ENCODE data around the gene ID4.
"Not testable (repeated sequence)": the region's sequence is repeated elsewhere in the genome, so short reads cannot be mapped to it uniquely, and the experiment has no call there.

The ID4 gene

GRCh38 chr6:19833947-19834346, 3.2 kb upstream of the ID4 start:
- no peak for DNase-seq (ENCODE audit: low spot score)

GRCh38 chr6:19834858-19835257, 2.3 kb upstream of the ID4 start:
- DNase-seq (ENCODE audit: low spot score): no peak

DNA sequence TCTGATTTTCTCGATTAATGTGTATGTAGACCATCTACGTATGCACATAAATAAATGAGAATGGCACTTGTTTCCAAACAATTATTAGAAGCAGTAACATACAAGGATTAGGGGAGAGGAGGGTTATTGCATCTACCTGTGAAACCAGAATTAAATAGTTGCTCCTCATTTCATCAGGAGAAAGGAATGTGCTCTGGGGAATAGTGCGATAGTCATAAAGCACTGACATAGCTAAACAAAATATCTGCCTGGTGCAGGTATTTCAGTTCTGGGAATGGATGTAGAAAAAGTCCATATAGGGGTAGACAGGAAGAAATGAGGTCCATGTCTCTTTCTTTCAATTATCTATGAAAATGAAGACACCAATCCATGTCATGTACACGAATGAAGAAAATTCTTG, 1.6 kb upstream of the ID4 start:
- no peak for DNase-seq (ENCODE audit: low spot score)

GRCh38 chr6:19837511-19838441, 606 bp downstream of the ID4 start:
- DNase-seq (ENCODE audit: low spot score): peak; percentile 64

DNA sequence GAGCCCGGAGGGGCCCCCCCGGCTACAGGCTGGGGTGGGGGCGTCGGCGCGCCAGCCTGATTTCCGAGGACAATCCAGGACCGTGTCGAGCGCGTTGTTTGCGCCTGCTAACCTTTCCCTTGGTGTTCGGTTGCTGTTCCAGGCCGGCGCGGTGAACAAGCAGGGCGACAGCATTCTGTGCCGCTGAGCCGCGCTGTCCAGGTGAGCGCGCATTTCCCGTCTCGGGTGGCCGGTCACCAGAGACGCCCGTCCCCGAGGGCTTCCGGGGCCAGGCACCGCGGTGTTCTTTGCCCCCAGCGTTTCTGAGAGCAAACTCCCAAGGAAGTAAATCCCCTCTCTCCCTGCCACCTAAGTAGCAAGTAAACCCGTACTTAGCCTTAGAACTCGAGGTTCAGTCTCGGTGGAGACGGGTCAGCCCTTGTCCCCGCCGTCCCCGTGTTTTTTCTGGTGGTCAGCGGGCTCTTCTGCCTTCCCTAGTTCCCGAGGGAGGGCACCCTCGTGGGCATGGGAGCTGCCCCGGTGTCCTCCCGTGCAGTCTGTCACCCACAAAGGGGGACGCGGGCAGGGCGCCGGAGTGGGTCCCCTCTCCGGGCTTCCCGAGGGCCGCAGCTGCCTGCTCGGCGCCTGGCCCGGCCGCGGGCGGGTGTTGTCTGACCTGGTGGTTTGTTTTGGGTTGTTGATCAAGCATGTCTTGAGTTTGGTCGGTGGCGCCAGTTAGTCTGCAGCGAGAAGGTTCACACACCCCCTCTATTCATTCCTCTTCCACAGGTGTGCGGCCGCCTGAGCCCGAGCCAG, 1.5 kb downstream of the ID4 start:
- DNase-seq (ENCODE audit: low spot score): peak; percentile 41

GRCh38 chr6:19839237-19839546, 2.0 kb downstream of the ID4 start:
- no peak for DNase-seq (ENCODE audit: low spot score)

DNA sequence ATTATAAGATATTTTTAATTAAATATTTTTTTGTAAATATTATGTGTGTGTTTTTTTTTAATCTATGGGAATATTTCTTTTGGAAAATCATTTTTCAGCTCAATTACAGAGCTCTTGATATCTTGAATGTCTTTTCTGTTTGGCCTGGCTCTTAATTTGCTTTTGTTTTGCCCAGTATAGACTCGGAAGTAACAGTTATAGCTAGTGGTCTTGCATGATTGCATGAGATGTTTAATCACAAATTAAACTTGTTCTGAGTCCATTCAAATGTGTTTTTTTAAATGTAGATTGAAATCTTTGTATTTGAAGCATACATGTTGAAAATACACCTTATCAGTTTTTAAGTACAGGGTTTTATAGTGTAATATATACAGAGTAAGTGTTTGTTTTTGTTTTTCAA, 2.6 kb downstream of the ID4 start:
- no peak for DNase-seq (ENCODE audit: low spot score)

DNA sequence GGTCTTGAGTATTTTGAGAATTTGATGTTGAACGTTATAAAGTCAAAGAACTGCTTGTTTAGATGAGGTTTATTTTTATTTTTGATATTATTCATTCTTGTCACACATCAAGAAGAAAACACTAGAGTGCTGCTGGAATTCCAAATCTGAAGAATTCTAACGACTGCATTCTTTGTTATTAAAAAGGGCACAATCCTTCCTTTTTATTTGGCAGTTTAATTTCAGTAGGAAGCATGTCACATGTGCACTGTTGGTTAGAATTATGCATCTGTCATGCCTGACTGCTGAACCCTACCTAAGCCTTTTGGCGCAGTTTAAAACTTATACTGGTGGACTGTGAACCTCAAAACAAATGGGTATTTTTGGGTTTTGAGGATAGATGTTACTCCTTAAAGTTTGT, 4.0 kb downstream of the ID4 start:
- no peak for DNase-seq (ENCODE audit: low spot score)

DNA sequence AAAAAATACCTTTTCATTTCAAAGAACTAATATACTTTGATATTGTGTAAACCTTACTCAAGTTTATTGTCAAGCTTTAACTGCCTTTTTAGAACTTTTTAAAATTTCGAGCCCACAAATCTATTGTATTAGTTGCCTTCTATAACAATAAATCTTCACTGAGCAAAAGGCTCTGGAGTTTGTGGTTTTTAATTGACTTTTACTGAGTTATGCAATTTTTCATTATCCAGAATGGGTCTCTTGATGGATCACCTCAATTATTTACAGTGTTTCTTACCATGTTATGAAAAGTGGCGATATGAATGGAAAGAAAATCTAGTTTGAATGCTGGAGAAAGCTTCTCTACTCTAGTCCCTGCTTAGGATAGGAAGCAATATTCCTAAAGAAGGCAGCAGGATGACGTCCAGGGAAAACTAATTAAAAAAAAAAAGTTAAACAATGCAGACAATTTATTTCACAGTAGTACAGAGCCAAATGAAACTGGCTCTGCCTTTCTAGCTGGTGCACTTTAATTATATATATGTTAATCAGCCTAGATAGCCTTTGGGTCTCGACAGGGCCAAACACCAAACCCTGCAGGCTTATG, 5.0 kb downstream of the ID4 start:
- DNase-seq (ENCODE audit: low spot score): no peak

DNA sequence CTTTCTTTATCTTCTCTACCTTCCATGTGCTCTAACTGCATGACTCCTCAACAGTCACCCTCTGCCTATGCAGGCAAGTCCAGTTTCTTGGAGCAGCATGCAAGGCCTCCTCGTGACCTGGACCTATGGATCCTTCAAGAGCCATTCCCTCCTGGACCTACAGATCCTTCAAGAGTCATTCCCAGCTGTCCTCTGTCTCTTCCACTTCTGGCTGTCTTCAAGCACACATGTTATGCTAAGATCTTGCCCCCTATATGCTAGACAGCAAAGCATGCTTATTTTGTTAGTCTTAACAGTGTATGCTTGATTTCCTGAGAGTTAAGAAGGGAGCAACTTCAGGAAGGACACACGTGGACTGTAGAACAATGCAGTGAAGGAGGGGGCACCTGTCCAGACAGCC, 7.5 kb downstream of the ID4 start:
- DNase-seq (ENCODE audit: low spot score): no peak

GRCh38 chr6:19845266-19846041, 8.3 kb downstream of the ID4 start:
- DNase-seq (ENCODE audit: low spot score): no peak

- no peak for DNase-seq (ENCODE audit: low spot score)
Observed at GRCh38 chr6:19848465-19849029, 11.4 kb downstream of the ID4 start.

GRCh38 chr6:19849196-19849595, 12.0 kb downstream of the ID4 start:
- no peak for DNase-seq (ENCODE audit: low spot score)

DNA sequence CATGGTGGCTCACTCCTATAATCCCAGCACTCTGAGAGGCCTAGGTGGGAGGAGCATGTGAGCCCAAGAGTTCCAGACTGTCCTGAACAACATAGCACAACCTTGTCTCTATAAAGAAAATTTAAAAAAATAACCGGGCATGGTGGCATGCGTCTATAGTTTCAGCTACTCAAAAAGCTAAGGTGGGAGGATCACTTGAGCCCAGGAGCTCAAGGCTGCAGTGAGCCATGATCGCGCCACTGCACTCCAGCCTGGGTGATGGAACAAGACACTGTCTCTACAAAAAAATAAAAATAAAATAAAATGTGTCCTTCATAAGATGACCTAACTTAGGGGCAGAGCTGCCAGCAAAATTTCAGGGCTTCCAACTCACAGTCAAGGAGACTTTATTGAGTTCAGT, 12.6 kb downstream of the ID4 start:
- no peak for DNase-seq (ENCODE audit: low spot score)

DNA sequence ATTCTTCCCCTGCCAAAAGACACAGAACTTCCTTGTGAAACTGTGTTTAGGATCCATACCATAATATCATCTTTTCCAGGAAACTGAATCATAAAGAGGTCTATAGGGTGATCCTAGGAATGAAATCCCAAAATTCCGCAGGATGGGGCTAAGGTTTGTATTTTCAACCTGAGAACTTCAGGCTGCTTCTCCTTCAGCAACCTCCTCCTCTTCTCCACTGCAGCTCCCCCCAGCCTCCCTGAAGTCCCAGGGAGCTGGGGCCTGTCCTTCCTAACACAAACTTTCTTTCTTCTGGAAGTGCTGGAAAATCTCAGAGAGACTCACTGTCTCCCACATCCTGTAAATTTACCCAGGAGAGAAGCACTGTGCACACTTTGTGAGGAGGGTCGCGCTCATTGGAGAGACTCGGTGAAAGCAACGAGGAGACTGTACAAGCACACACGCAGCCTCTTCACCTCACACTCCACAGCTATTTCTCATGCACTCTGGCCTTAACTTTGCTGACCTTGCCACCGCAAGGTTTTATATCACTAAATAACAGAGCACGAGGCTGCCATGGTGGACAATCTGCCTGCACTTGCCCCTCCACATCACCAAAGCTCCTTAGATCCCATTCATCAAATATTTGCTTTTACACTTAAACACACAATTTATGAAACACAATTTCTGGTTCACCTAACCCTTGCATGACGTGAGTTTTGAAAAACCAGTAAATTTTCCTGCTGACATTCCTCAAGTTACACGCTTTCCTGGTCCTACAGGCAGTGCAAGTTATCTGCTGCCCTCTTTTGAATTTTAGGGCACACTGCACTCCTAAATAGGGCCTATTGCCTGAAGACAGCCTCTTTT, 14.3 kb downstream of the ID4 start:
- peak; percentile 89 for DNase-seq (ENCODE audit: low spot score)

GRCh38 chr6:19852090-19852457, 14.9 kb downstream of the ID4 start:
- no peak for DNase-seq (ENCODE audit: low spot score)

- DNase-seq (ENCODE audit: low spot score): no peak
Observed at GRCh38 chr6:19852927-19853326, 15.8 kb downstream of the ID4 start.

- not testable (repeated sequence) for DNase-seq (ENCODE audit: low spot score)
Observed at GRCh38 chr6:19854421-19855015, 17.3 kb downstream of the ID4 start.

- DNase-seq (ENCODE audit: low spot score): no peak
Observed at GRCh38 chr6:19855536-19855935, 18.4 kb downstream of the ID4 start.

DNA sequence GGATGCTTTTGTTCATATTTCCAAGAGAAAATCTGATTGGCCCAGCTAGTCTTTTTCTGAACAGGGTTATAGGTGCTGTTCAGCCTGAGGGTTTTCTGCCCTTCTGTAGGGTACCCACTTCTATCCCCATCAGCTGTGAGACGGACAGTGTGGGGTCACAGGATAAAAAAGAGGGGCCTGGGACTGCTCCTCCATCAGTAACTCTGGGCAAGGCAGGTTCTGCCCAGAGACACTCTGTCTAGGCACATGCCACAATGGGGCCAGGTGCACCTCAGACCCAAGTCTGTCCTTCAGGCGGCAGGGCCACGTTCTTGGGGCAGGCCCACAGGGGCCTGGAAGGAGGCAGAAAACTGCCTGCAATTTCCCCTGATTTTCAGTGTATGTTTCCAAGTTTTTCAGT, 20.0 kb downstream of the ID4 start:
- no peak for DNase-seq (ENCODE audit: low spot score)

DNA sequence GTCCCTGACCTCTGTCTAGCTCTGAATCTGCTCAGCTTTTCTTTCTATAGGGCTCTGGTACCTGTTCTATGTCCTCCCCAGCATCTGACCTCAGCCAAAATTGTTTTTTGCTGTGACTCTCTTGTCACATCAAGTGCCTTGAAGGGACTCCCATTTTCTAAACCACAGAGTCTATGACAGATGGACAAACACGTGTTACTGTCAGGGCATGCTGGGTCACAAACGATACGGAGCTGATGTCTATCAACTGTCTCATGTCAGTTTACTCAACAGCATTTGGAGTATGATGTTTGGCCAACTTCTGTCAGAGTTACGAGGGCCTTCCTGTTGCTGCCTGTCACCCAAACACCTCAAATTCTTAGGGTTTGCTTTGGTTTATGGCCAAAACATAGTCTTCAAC, 20.5 kb downstream of the ID4 start:
- no peak for DNase-seq (ENCODE audit: low spot score)

Measured in GM03348 (cell line).